ENCODE data around the gene IGF2BP2.
"Not testable (repeated sequence)": the region's sequence is repeated elsewhere in the genome, so short reads cannot be mapped to it uniquely, and the experiment has no call there.

Gene IGF2BP2

GRCh38 chr3:185648396-185648795, 176.4 kb downstream of the IGF2BP2 start:
- H3K4me3 ChIP-seq (ENCODE audit: low read depth, low read length): no peak overlapping the region
- in situ Hi-C loops (cut with HindIII; ENCODE audit: low sequenced_read_pairs): no loop called here
- no peak for DNase-seq (ENCODE audit: low read depth, low spot score)
- TF ChIP-seq, protein P1, sequence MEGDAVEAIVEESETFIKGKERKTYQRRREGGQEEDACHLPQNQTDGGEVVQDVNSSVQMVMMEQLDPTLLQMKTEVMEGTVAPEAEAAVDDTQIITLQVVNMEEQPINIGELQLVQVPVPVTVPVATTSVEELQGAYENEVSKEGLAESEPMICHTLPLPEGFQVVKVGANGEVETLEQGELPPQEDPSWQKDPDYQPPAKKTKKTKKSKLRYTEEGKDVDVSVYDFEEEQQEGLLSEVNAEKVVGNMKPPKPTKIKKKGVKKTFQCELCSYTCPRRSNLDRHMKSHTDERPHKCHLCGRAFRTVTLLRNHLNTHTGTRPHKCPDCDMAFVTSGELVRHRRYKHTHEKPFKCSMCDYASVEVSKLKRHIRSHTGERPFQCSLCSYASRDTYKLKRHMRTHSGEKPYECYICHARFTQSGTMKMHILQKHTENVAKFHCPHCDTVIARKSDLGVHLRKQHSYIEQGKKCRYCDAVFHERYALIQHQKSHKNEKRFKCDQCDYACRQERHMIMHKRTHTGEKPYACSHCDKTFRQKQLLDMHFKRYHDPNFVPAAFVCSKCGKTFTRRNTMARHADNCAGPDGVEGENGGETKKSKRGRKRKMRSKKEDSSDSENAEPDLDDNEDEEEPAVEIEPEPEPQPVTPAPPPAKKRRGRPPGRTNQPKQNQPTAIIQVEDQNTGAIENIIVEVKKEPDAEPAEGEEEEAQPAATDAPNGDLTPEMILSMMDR (IDR thresholded peaks at IDR 0.05; ENCODE audit: low read depth, low read length): no peak

DNA sequence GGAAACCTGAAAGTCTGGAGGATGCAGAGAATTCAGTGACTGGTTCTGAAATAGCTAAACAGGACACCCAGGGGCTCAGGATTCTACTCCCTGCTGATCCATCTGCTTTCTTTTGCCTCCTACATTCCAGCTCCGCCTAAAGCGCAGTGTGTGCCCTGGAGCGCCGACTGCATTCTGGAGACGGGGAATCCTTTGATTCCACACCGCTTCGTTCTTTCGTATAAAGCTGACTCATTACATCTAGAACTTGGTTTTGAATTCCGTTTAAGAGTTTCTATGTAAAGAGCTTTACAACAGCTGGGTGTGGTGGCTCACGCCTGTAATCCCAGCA, 177.0 kb downstream of the IGF2BP2 start:
- TF ChIP-seq, protein P1 (IDR thresholded peaks at IDR 0.05; ENCODE audit: low read depth, low read length): no peak
- DNase-seq (ENCODE audit: low read depth, low spot score): peak; percentile 55
- no peak overlapping the region for H3K4me3 ChIP-seq (ENCODE audit: low read depth, low read length)
- in situ Hi-C loops (cut with HindIII; ENCODE audit: low sequenced_read_pairs): no loop called here

- in situ Hi-C loops (cut with HindIII; ENCODE audit: low sequenced_read_pairs): no loop called here
- DNase-seq (ENCODE audit: low read depth, low spot score): peak; percentile 9
- no peak overlapping the region for H3K4me3 ChIP-seq (ENCODE audit: low read depth, low read length)
- TF ChIP-seq, protein P1 (IDR thresholded peaks at IDR 0.05; ENCODE audit: low read depth, low read length): no peak
These were observed 177.5 kb downstream of the IGF2BP2 start for GRCh38 chr3:185647134-185647879.

GRCh38 chr3:185646382-185647133, 178.3 kb downstream of the IGF2BP2 start:
- H3K4me3 ChIP-seq (ENCODE audit: low read depth, low read length): no peak overlapping the region
- TF ChIP-seq, protein P1 (IDR thresholded peaks at IDR 0.05; ENCODE audit: low read depth, low read length): no peak
- in situ Hi-C loops (cut with HindIII; ENCODE audit: low sequenced_read_pairs): no loop called here
- DNase-seq (ENCODE audit: low read depth, low spot score): peak; percentile 39

- TF ChIP-seq, protein P1 (IDR thresholded peaks at IDR 0.05; ENCODE audit: low read depth, low read length): no peak
- no peak overlapping the region for H3K4me3 ChIP-seq (ENCODE audit: low read depth, low read length)
- DNase-seq (ENCODE audit: low read depth, low spot score): peak; percentile 45
- in situ Hi-C loops (cut with HindIII; ENCODE audit: low sequenced_read_pairs): no loop called here
These were observed 179.1 kb downstream of the IGF2BP2 start for GRCh38 chr3:185645596-185646381.

- in situ Hi-C loops (cut with HindIII; ENCODE audit: low sequenced_read_pairs); DNase-seq (ENCODE audit: low read depth, low spot score); H3K4me3 ChIP-seq (ENCODE audit: low read depth, low read length): not testable (repeated sequence)
These were observed 179.7 kb downstream of the IGF2BP2 start for GRCh38 chr3:185645191-185645590.

Measured in astrocyte of the spinal cord (primary cell).